HUDEP-2 (cell line): ENCODE data around the gene WDR83.
A peak's percentile ranks its signal among the peaks of the same experiment; 100 is the strongest.
"Not testable (repeated sequence)": the region's sequence is repeated elsewhere in the genome, so short reads cannot be mapped to it uniquely, and the experiment has no call there.

Source experiments
- DNase-seq, 76 experiments: peaks; one replicate each; lab custom pipeline; 2025; ENCODE audit not compliant: unreplicated experiment in 76 of 76; lab: John Stamatoyannopoulos, UW

WDR83 gene

DNA sequence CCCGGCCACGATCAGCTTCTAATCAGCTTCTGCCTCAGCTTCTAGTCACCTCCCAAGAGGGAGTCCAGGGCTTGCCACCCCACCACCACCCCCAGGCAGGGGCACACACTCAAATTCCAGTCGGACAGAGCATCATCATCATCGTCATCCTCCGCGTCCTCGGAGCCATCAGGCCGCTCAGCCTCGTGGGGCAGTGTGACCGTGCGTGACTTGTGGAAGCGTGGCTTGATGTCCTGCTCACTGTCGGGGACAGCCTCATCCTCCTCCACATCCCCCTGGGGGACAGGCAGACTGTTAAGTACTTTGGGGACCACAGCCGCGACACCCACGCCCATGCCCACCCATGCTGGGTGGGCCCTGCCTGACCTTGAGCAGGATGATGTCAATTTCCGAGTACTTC, 44.6 kb downstream of the WDR83 start:
- no peak for DNase-seq

DNA sequence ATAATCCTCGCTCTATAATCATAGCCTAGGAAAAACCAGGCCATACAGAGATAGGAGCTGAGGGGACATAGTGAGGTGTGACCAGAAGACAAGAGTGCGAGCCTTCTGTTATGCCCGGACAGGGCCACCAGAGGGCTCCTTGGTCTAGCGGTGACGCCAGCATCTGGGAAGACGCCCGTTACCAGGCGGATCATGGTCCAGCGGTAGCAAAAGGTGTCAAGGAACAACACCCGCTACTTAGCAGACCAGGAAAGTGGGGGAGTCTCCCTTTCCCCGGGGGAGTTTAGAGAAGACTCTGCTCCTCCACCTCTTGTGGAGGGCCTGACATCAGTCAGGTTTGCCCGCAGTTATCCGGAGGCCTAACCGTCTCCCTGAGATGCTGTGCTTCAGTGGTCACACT, 45.5 kb downstream of the WDR83 start:
- DNase-seq = peak in 10 of 76 experiments; percentile 18 to 57 (median 33)

DNA sequence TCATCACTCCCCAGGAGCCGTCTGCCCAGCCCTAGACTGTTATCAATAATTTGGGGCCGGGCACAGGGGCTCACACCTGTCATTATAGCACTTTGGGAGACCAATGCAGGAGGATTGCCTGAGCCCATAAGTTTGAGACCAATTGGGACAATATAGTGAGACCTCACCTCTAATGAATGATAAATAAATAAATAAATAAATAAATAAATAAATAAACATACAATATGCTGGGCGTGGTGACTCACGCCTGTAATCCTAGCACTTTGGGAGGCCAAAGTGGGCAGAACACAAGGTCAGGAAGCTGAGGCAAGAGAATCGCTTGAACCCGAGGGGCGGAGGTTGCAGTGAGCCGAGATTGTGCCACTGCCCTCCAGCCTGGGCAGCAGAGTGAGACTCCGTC, 46.7 kb downstream of the WDR83 start:
- DNase-seq = not testable (repeated sequence)

DNA sequence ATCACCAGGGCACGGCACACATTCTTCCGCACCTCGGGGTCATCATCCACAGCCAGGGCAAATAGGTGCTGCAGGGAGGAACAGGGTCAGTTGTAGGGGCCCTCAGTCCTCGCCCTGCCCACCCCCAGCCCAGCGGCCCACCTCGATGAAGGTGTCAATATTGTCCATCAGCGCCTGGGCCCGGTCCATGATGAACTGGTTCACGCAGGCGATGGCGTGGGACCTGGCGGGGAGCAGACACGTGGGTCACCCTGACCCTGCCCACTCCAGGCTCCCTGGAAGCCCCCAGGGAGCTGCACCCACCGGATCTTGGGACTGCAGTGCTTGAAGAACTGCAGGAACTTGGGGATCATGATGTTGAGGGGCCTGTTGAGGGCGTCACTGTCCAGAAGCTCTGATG, 48.5 kb downstream of the WDR83 start:
- DNase-seq = no peak

DNA sequence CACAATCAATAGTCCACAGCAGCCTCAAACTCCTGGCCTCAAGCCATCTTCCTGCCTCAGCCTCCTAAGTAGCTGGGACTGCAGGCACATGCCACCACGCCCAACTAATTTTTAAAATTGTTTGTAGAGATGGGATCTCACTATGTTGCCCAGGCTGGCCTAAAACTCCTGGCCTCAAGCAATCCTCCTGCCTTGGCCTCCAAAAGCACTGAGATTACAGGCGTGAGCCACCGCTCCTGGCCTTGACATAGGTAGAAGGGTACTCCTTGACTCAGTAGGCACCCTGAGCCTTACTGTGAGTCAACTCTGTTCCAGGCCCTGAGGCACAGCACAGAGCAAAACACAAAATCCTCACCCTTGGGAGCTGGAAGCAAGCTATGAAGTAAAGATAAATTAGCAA, 49.3 kb downstream of the WDR83 start:
- DNase-seq = peak in 4 of 76 experiments; percentile 17 to 29 (median 20)

DNA sequence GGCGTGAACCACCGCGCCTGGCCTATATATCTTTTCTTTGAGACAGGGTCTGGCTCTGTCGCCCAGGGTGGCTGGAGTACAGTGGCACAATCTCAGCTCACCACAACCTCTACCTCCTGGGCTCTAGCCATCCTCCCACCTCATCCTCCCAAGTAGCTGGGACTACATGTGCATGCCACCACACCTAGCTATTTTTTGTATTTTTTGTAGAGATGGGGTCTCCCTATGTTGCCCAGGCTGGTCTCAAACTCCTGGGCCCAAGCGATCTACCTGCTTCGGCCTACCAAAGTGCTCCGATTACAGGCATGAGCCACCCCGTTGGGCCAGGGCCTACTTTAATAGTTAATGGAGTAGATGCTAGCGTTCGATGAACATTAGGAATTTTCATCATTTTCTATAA, 53.7 kb downstream of the WDR83 start:
- DNase-seq = no peak

DNA sequence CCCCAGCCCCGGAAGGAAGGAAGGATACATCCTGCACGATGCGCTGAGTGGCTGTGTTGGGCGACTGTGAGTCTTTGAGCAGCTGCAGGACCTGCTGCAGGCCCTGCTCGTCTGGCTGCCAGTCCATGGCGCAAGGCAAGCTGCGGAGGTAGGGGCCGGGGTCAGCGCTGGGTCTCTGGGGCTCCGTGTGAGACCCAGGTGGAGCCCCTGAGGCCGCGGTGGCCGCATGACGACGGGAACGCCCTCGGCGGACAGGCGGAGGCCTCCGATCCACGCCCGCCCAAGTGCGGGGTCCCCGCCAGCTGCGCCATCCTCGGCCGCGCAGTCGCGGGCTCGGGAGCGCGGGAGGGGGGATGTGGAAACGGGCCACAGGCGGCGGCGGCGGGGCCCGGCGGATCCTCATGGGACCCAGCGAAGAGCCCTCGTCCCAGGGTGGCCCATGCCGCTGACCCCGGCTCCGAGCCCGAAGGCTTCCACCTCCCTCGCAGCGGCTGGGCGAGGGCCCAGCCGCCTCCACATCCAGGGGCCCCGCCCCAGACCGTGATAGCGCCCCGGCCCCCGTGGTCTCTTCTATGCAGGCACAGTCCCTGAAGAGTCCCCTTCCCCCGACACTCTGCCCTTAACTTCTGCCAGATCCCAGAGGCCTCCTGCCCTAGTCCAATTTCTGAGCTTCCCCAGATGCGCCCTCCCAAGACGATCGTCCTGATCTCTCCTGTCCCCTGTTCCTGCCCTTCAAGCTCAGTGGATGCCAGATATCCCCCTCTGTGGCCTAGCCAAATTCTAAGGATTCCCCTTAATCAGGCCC, 54.4 kb downstream of the WDR83 start:
- peak in 30 of 76 experiments; percentile 12 to 62 (median 34) for DNase-seq

DNA sequence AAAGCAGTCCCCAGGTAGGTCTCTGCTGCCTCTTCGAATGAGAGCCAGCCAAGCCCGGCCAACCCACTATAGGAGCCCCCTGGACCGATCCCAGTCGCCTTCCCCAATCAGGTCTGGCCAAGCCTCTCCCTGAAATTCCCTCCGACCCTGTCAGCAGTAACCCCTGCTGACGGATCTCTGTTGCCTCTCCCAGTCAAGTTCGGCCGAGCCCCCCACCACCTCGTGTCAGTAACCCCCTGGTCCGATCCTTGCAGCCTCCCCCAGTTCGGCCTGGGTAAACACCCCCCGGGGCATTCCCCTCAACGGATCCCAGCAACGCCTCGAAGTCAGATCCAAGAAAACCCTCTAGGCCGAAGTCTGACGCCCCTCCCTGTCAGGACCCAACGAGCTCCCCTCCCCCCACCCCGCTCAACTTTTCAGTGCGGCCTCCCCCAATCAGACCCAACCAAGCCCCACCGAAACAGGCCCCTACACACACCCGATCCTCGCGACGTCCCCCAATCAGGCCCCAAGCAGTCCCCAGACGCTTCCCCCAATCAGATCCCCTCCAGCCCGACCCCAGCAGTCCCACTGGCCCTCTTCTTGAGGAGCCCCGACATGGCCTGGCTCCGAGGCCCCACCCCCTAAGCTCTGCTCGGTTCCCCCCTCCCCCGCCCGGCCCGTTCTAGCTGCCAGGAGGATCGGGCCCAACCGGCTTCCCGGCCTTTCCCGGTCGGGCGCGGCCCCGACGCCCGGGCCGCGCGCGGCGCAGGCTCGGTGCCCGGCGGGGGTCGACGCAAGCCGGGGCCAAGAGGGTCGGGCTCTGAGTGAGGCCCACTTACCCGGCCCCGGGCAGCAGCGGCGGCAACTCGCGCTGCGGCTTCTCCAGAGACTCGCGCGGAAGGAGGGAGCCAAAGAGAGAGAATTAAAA, 55.3 kb downstream of the WDR83 start:
- DNase-seq = peak in 47 of 76 experiments; percentile 19 to 75 (median 51)

DNA sequence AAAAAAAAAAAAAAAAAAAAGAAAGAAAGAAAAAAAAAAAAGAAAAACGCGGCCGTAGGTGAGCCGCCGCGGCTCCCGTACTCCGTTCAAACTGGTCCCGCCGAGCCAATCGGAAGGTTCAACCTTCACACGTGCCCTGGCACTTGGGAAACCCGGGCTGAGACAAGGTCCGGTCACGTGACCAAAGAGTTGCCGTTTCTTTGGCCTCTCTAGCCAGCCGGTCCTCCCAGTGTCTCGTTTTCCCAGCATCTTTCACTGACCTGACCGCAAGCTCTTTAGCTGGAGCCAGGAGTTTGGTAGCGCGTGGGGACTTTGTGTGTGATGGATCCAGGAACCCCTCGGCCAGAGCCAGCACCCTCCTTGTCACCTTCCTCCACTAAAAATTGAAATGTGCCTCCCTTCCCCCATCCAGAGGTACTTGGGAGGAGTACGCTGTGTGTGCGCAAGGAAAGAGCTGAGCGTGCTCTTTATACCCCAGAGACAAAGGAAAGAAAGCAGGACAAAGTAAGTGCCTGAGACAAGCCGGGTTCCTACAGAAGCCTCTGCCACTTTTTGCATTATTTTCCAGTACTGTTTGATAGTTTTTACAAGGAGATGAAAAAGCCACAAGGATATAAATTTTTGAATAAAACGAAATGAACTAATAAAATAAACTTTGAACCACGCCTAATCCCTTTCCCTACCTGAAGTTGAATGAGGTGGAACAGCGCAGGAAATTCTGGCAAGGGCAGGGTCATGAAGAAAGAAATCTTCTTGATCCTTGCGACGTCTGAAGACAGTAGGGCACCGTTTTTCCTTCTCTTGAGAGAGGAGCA, 56.2 kb downstream of the WDR83 start:
- peak in 75 of 76 experiments; percentile 89 to 100 (median 98) for DNase-seq

DNA sequence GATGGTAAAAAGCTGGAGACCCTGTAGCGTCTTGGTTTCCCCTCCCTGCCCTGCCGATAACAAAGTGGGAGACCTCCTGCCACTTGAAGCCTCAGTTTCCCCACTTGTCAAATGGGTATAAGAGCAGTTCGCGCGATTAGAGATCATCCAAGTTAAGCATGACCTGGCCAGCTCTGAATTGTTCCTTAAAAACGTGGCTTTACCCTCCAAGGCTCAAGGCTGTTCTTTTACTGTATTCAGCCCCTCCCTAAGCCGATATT, 56.7 kb downstream of the WDR83 start:
- peak in 9 of 76 experiments; percentile 8 to 71 (median 38) for DNase-seq

DNA sequence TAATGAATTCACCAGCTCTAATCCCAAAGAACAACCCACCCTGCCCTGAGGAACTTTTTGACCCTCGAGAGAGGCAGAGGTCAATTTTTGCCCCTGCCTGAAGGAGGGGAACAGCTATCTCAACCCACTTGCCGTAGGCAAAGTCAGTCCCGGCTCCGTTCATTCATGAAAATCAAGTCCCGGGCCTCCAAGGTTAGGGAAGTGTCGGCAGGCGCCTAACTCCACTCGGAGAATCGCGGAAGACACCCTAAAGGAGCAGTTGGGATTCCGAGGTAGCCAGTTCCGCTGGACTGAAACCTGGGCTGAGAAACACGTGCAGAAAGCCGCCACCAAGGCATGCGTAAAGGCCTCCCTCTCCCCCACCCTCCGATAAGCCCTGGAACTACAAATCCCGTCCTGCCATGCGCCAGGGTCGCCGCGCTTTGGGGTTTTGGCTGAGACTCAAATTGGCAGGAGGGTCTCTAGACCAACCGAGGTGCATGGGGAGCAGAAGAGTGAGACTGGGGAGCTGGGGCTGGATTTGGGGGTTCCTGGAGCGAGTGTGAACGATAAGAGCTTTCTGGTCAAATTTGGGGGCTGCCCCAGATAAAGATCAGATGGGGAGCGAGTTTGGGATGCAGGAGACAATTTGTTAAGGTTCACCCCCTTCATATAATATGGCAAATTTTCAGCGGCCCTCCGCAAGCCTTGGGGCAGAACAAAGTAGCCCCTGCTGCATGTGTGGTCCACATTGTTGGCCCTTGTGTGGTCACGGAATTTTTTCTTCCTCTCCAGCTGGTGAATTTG, 57.2 kb downstream of the WDR83 start, which contains the start of gene TNPO2:
TSS of gene TNPO2 (minus strand) at position 292 of the 786 bp plus-strand sequence. CDS start 2,955 bp downstream, outside the sequence.
- DNase-seq = peak in 69 of 76 experiments; percentile 26 to 82 (median 69)
